GM23338 (cell line): Measurements from ENCODE around the gene FXN. TPM values are rescaled to one million over a fixed set of nuclear protein-coding genes. Genes with fewer than 3 reads are reported as not detected.

Experiments
- ATAC-seq: fragments of 200-7000 bp; cut with Tn5 transposase; 3 replicates; pipeline ENCODE4 v1.9.1; 2020
- DNase-seq: peaks from one replicate; pipeline ENCODE4 v3.0.0-alpha.2; 2015; ENCODE audit warnings: low spot score
- H2AFZ ChIP-seq: fragments of 200-600 bp; sonication (generic); 2 replicates; pipeline ENCODE4 v1.8.0; 2016; ENCODE audit warnings: antibody characterized with exemption, mild to moderate bottlenecking, moderate library complexity
- H3F3A ChIP-seq: fragments of 200-600 bp; sonication (generic); replicated peaks from 2 replicates; pipeline ENCODE4 v1.8.0; 2017; ENCODE audit warnings: antibody characterized with exemption, mixed run types, low read depth
- H3K27ac ChIP-seq: fragments of 200-600 bp; sonication (generic); 2 replicates; pipeline ENCODE4 v1.6.1; 2016; ENCODE audit warnings: low read depth
- H3K27me3 ChIP-seq: fragments of 200-600 bp; sonication (generic); 2 replicates; pipeline ENCODE4 v1.8.0; 2016; ENCODE audit warnings: mild to moderate bottlenecking, mixed run types, moderate library complexity; ENCODE audit not compliant: insufficient read depth
- H3K36me3 ChIP-seq: fragments of 200-600 bp; sonication (generic); 2 replicates; pipeline ENCODE4 v1.8.0; 2016; ENCODE audit warnings: mild to moderate bottlenecking; ENCODE audit not compliant: insufficient read depth
- H3K4me1 ChIP-seq: fragments of 200-600 bp; sonication (generic); 2 replicates; pipeline ENCODE4 v1.8.0; 2016; ENCODE audit warnings: mild to moderate bottlenecking, moderate library complexity; ENCODE audit not compliant: insufficient read depth
- H3K4me2 ChIP-seq: fragments of 200-600 bp; sonication (generic); 2 replicates; pipeline ENCODE4 v1.7.1; 2017; ENCODE audit warnings: mixed run types
- H3K4me3 ChIP-seq: fragments of 200-600 bp; sonication (generic); 2 replicates; pipeline ENCODE4 v1.6.1; 2016; ENCODE audit warnings: mixed run types
- H3K79me2 ChIP-seq: fragments of 200-600 bp; sonication (generic); replicated peaks from 2 replicates; pipeline ENCODE4 v1.8.0; 2017; ENCODE audit warnings: mild to moderate bottlenecking; ENCODE audit not compliant: insufficient read depth
- H3K9me2 ChIP-seq: fragments of 200-600 bp; sonication (generic); 2 replicates; pipeline ENCODE4 v1.8.0; 2017; ENCODE audit not compliant: insufficient read depth
- H4K20me1 ChIP-seq: fragments of 200-600 bp; sonication (generic); replicated peaks from 2 replicates; pipeline ENCODE4 v1.8.0; 2017; ENCODE audit warnings: mild to moderate bottlenecking; ENCODE audit not compliant: insufficient read depth
- H3K27ac Mint-ChIP-seq: 2 replicates; pipeline ENCODE4 v1.8.0; 2020; ENCODE audit warnings: inconsistent platforms, mild to moderate bottlenecking, moderate library complexity, mixed read lengths
- H3K27me3 Mint-ChIP-seq: 3 replicates; pipeline ENCODE4 v1.8.0; 2022; ENCODE audit warnings: low read depth, mild to moderate bottlenecking, moderate library complexity, mixed read lengths, inconsistent platforms; ENCODE audit not compliant: insufficient read depth, poor library complexity
- H3K36me3 Mint-ChIP-seq: 3 replicates; pipeline ENCODE4 v1.8.0; 2021; ENCODE audit warnings: low read depth, mild to moderate bottlenecking, inconsistent platforms, moderate library complexity, mixed read lengths
- H3K4me1 Mint-ChIP-seq: 3 replicates; pipeline ENCODE4 v1.8.0; 2020; ENCODE audit warnings: mild to moderate bottlenecking, inconsistent platforms, mixed read lengths
- H3K4me3 Mint-ChIP-seq: 3 replicates; pipeline ENCODE4 v1.8.0; 2021; ENCODE audit warnings: moderate library complexity, mild to moderate bottlenecking, inconsistent platforms, mixed read lengths
- H3K9me3 Mint-ChIP-seq: 3 replicates; pipeline ENCODE4 v1.8.0; 2020; ENCODE audit warnings: moderate library complexity, mild to moderate bottlenecking, inconsistent platforms, mixed read lengths
- ZNF114 ChIP-seq: fragments of 250-450 bp; sonication (Bioruptor Pico); IDR thresholded peaks from 2 replicates; pipeline ENCODE4 v1.5.0; 2020; ENCODE audit warnings: mild to moderate bottlenecking, moderate library complexity
- ZNF462 ChIP-seq: fragments of 250-450 bp; sonication (Bioruptor Pico); IDR thresholded peaks from 2 replicates; pipeline ENCODE4 v1.5.0; 2020; ENCODE audit warnings: mild to moderate bottlenecking, moderate library complexity
- polyA plus RNA-seq: library from polyadenylated mRNA; unstranded; fragments of >200 nt; fragmentation: Nextera tagmentation; extraction: Ambion mirVana; gene quantifications from 2 replicates; pipeline ENCODE4 v1.2.1, GENCODE V29; 2016
- total RNA-seq: library from RNA; depleted of rRNA; stranded (reverse); fragments of >200 nt; shearing (Covaris generic); gene quantifications from 2 replicates; pipeline ENCODE4 v1.2.3, GENCODE V29; 2014

FXN gene
- total and polyA plus RNA-seq, 2 experiments from 2014 or later = 26.1 to 66.4 TPM

GRCh38 chr9:69089082-69089481, 53.5 kb downstream of the FXN start:
- Mint-ChIP-seq H3K4me3 (no peak overlapping the region), H3K9me3 (peaks cover 5% of the 10 kb centered on the region; the same call in 2 of the 3 replicates)

More at GRCh38 chr9:69089082-69089481, 53.5 kb downstream of the FXN start:
- H3K27me3 Mint-ChIP-seq = peaks cover 10% of the 10 kb centered on the region
- H3K4me2 ChIP-seq = peak overlapping the region; percentile 74
- peaks cover 30% of the 10 kb centered on the region for H3K4me1 ChIP-seq
- peak overlapping the region; percentile 31 for H3K4me3 ChIP-seq
- peaks cover 38% of the 10 kb centered on the region for H3K4me1 Mint-ChIP-seq
- H4K20me1 ChIP-seq = no peaks in the 10 kb centered on the region
- H3K36me3 ChIP-seq = no peaks in the 10 kb centered on the region
- ATAC-seq (no peak; the same call in 2 of the 3 replicates), DNase-seq (no peak)
- H3K27ac ChIP-seq = peak overlapping the region; percentile 91
- no peaks in the 10 kb centered on the region for H3K79me2 ChIP-seq
- 0 out of 2 replicates have a peak, but pooled peaks cover 4% of the 10 kb centered on the region for H3K9me2 ChIP-seq
- no peaks in the 10 kb centered on the region for H3K27me3 ChIP-seq
- H2AFZ ChIP-seq = no peak overlapping the region
- H3K27ac Mint-ChIP-seq = peak overlapping the region; percentile 99; the same call in 1 of the 2 replicates
- H3K36me3 Mint-ChIP-seq = peaks cover 11% of the 10 kb centered on the region
- TF ChIP-seq ZNF462 (CRISPR knock-in tag) (no peak), ZNF114 (CRISPR knock-in tag) (peak; percentile 52; the same call in 1 of the 2 replicates)
- 0 out of 2 replicates have a peak, but pooled peaks cover 9% of the 10 kb centered on the region for H3F3A ChIP-seq
